Adrenal gland (tissue), 5 donors: Measurements from ENCODE around the gene EHBP1.

Experiments
- POLR2A ChIP-seq, 2 donors: fragments of 450-650 bp; IDR thresholded peaks; one replicate each; pipeline ENCODE4 v1.6.1; 2017; ENCODE audit warnings: antibody characterized with exemption in 2 of 2, mild to moderate bottlenecking in 2 of 2, moderate library complexity in 1 of 2
- TF ChIP-seq, protein P1 (sequence below), 6 experiments: fragments of 450-650 bp in 4 of 6; fragments of 200-600 bp in 2 of 6; sonication (generic) in 1 of 6; IDR thresholded peaks; 1 replicate in 5 of 6; 2 replicates in 1 of 6; pipeline versions ENCODE4 v1.5.1 to v1.8.0; 2016 to 2021; ENCODE audit warnings: antibody characterized with exemption in 6 of 6, mild to moderate bottlenecking in 2 of 6, moderate library complexity in 1 of 6
- donor health status: DM: no; HTN: no; CAD: no.

DNA sequence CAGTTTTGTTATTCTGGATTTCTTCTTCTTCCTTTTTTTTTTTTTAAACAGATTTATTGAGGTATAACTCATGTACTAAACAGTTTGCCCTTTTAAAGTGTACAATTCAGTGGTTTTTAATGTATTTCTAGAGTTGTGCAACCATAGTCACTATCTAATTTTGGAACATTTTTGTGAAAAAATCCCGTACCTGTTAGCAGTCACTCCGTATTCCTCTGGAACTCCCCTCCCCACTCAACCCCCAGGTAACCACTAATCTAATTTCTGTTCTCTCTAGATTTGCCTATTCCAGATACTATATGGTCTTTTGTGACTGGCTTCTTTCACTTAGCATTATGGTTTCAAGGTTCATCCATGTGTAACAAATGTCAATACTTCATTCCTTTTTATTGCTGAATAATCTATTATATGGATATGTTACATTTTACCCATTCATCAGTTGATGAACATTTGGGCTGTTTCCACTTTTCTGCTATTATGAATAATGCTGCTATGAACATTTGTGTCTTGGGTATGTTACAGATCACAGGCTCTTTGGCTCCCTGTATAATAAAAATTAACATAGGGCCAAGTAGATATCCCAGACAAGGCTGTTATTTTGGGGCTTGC, 21.9 kb downstream of the EHBP1 start:
- TF ChIP-seq, protein P1, sequence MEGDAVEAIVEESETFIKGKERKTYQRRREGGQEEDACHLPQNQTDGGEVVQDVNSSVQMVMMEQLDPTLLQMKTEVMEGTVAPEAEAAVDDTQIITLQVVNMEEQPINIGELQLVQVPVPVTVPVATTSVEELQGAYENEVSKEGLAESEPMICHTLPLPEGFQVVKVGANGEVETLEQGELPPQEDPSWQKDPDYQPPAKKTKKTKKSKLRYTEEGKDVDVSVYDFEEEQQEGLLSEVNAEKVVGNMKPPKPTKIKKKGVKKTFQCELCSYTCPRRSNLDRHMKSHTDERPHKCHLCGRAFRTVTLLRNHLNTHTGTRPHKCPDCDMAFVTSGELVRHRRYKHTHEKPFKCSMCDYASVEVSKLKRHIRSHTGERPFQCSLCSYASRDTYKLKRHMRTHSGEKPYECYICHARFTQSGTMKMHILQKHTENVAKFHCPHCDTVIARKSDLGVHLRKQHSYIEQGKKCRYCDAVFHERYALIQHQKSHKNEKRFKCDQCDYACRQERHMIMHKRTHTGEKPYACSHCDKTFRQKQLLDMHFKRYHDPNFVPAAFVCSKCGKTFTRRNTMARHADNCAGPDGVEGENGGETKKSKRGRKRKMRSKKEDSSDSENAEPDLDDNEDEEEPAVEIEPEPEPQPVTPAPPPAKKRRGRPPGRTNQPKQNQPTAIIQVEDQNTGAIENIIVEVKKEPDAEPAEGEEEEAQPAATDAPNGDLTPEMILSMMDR (IDR thresholded peaks at IDR 0.05), result no peak
- TF ChIP-seq POLR2A (IDR thresholded peaks at IDR 0.05), result no peak
